Choroid plexus epithelial cell (primary cell): Measurements from ENCODE around the gene SFMBT2.
A peak's percentile ranks its signal among the peaks of the same experiment; 100 is the strongest.

Source experiments
- DNase-seq: peaks from one replicate; pipeline ENCODE4 v3.0.0-alpha.2; 2010; ENCODE audit warnings: low read depth
- H3K4me3 ChIP-seq: 2 replicates; pipeline ENCODE4 v1.5.1; 2011; ENCODE audit warnings: low read depth, mild to moderate bottlenecking, control low read depth, low read length, moderate library complexity
- TF ChIP-seq, protein P1 (sequence below): conservative IDR thresholded peaks from 2 replicates; pipeline ENCODE4 v1.5.1; 2011; ENCODE audit warnings: low read depth, mild to moderate bottlenecking, control low read depth, inconsistent platforms, low read length, moderate library complexity

Gene SFMBT2

GRCh38 chr10:7357193-7357592, 53.6 kb downstream of the SFMBT2 start:
- no peak overlapping the region for H3K4me3 ChIP-seq
- TF ChIP-seq, protein P1, sequence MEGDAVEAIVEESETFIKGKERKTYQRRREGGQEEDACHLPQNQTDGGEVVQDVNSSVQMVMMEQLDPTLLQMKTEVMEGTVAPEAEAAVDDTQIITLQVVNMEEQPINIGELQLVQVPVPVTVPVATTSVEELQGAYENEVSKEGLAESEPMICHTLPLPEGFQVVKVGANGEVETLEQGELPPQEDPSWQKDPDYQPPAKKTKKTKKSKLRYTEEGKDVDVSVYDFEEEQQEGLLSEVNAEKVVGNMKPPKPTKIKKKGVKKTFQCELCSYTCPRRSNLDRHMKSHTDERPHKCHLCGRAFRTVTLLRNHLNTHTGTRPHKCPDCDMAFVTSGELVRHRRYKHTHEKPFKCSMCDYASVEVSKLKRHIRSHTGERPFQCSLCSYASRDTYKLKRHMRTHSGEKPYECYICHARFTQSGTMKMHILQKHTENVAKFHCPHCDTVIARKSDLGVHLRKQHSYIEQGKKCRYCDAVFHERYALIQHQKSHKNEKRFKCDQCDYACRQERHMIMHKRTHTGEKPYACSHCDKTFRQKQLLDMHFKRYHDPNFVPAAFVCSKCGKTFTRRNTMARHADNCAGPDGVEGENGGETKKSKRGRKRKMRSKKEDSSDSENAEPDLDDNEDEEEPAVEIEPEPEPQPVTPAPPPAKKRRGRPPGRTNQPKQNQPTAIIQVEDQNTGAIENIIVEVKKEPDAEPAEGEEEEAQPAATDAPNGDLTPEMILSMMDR, result no peak
- no peak for DNase-seq

- TF ChIP-seq, protein P1, result no peak
- no peak overlapping the region for H3K4me3 ChIP-seq
- peak; percentile 47 for DNase-seq
These were observed 56.3 kb downstream of the SFMBT2 start for GRCh38 chr10:7354330-7355047.

GRCh38 chr10:7351894-7352293, 58.9 kb downstream of the SFMBT2 start:
- TF ChIP-seq, protein P1, result no peak
- H3K4me3 ChIP-seq, result no peak overlapping the region
- DNase-seq, result no peak

DNA sequence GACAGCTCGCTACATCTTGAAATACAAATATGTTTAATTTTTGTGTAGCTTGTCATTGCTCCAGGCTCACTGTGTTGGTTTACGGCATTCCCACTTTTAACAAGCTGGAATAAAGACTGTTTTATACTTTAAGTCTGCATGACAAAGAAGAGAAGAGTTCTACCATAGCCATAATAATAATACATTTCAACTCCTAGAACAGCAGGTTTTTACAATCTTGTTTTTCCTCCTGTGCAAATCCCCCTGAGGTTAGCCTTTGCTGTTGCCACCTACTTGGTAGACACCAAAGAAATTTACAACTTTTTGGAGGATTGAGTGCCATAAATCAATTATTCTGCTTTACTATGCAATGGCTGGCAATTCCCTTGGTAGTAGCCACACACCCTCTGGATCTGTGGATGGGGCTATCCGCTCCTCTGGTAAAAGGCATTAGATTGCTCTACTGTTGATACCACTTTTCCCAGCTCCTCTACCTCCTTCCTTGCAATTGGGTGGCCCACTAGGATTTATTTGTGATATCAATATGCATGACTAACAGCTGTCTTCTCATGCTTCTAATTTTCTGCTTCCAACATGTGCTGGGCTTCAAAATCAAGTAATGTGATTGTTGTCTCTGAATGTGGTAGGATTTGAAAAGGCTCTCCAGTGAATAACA, 60.2 kb downstream of the SFMBT2 start:
- no peak for DNase-seq
- TF ChIP-seq, protein P1, result no peak
- H3K4me3 ChIP-seq, result no peak overlapping the region

DNA sequence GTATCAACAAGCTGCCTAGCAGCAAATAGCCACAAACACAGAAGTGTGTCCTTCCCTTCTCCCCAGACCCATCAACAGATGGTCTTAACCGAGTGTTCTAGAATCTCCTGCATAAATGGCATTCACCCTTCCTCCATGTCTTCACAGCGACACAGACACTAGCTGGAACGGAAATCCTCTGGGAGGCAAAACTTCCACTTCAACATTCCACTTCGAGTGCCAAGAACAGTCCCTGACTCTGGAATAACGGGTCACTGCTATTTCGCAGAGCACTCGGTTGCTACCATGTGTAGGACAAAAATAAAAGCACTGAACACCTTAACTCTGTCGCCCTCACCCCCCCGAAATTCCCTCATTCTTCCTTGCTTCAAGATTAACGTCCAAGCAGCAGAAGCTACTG, 65.1 kb downstream of the SFMBT2 start:
- TF ChIP-seq, protein P1, result no peak
- H3K4me3 ChIP-seq, result no peak overlapping the region
- DNase-seq, result no peak

GRCh38 chr10:7343040-7343439, 67.8 kb downstream of the SFMBT2 start:
- DNase-seq, result no peak
- TF ChIP-seq, protein P1, result no peak
- no peak overlapping the region for H3K4me3 ChIP-seq
